Upper lobe of right lung (tissue), 1 donor: ENCODE data around the gene FBXL22. TPM values are rescaled to one million over a fixed set of nuclear protein-coding genes. Genes with fewer than 3 reads are reported as not detected.

Experiments used
- ATAC-seq: fragments of 200-7000 bp; cut with Tn5 transposase; one replicate; pipeline ENCODE4 v1.9.1; 2020; ENCODE audit warnings: mild to moderate bottlenecking, moderate library complexity
- DNase-seq: peaks from one replicate; pipeline ENCODE4 v3.0.0-alpha.2; 2020
- H3K27ac ChIP-seq: fragments of 200-600 bp; one replicate; pipeline ENCODE4 v1.8.0; 2022
- H3K27me3 ChIP-seq: fragments of 200-600 bp; one replicate; pipeline ENCODE4 v1.8.0; 2022; ENCODE audit warnings: mild to moderate bottlenecking
- H3K36me3 ChIP-seq: fragments of 200-600 bp; one replicate; pipeline ENCODE4 v1.8.0; 2022
- H3K4me1 ChIP-seq: fragments of 200-600 bp; one replicate; pipeline ENCODE4 v1.8.0; 2022
- H3K4me3 ChIP-seq: fragments of 200-600 bp; one replicate; pipeline ENCODE4 v1.8.0; 2022; ENCODE audit warnings: mild to moderate bottlenecking
- H3K9me3 ChIP-seq: fragments of 200-600 bp; one replicate; pipeline ENCODE4 v1.8.0; 2022
- intact Hi-C: fragments of 100-400 bp; cut with DNase I; formaldehyde crosslinking; loops from one replicate; pipeline ENCODE4 v1.11.0; 2022
- total RNA-seq: library from RNA; stranded (reverse); fragmentation: NEBNext Ultra II Directional; extraction: Animal tissue kit (Norgen Biotek cat#: 25700); gene quantifications from one replicate; pipeline ENCODE4 v1.2.1, GENCODE V29; 2021
- TF ChIP-seq, protein P1 (sequence below): fragments of 200-600 bp; IDR thresholded peaks from one replicate; pipeline ENCODE4 v1.8.0; 2022; ENCODE audit warnings: antibody characterized with exemption
- donor health status: DM: no; HTN: yes; CAD: no; lungs with severe emphysema.

FBXL22 gene
- total RNA-seq, 1 donor from 2014 or later: 0.98 TPM

DNA sequence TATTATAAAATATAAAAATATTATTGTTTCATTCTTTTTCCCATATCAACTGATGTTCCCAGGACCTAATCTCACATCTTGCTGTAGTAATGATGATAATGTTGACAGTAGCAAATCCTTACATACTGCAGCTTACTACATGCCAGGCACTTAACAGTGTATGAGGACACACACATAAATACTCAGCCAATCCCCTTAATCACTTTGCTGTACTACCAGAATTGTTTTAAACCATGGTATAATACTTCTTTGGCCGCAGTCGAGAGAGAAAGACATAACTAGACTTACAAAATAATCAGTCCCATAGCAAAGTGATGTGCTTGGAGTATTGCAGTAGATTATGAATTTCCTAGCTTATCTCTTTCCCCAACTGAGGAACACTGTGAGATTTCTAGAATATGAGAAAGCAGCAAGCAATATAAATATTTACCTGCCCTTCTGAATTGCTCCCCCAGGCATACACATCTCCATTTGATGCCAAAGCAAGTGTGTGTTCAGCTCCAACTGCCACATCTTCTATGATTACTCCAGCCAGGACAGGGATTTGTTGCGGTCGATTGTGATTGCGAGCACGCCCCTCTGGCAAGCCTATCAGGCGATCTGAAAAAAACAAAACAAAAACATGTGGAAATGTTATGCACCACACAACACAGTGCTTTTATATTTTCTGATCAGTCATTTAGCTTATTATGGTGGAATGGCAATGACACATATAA lies 33.0 kb downstream of the FBXL22 start:
- DNase-seq (no peak), ATAC-seq (no peak)
- Histone ChIP-seq H3K9me3 (no peaks in the 10 kb centered on the region), H3K27me3 (no peaks in the 10 kb centered on the region), H3K4me1 (no peaks in the 10 kb centered on the region), H3K27ac (no peak overlapping the region), H3K4me3 (no peak overlapping the region), H3K36me3 (peaks cover 100% of the 10 kb centered on the region)
- TF ChIP-seq, protein P1, sequence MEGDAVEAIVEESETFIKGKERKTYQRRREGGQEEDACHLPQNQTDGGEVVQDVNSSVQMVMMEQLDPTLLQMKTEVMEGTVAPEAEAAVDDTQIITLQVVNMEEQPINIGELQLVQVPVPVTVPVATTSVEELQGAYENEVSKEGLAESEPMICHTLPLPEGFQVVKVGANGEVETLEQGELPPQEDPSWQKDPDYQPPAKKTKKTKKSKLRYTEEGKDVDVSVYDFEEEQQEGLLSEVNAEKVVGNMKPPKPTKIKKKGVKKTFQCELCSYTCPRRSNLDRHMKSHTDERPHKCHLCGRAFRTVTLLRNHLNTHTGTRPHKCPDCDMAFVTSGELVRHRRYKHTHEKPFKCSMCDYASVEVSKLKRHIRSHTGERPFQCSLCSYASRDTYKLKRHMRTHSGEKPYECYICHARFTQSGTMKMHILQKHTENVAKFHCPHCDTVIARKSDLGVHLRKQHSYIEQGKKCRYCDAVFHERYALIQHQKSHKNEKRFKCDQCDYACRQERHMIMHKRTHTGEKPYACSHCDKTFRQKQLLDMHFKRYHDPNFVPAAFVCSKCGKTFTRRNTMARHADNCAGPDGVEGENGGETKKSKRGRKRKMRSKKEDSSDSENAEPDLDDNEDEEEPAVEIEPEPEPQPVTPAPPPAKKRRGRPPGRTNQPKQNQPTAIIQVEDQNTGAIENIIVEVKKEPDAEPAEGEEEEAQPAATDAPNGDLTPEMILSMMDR: no peak
- intact Hi-C loops: no loop called here

DNA sequence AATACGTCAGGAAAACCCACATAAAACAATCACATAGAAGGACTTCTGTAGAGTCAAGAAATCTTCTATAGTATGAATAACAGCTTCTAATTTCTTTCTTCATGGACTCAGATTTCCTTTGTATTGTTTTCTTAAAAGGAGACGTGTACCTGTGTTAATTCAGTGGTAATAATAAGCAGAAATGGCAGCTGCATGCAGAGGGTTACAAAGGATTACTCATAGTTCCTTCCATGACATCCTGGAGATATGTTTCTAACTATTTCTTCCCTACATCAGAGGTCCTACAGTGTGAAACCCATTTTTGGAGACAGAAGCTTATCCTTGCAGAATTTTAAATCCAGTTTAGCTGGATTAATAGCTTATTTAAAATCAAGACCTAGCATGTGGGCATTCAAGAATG lies 36.1 kb downstream of the FBXL22 start:
- Histone ChIP-seq H3K9me3 (no peaks in the 10 kb centered on the region), H3K36me3 (peaks cover 100% of the 10 kb centered on the region), H3K27me3 (no peaks in the 10 kb centered on the region), H3K4me3 (no peak overlapping the region), H3K4me1 (no peaks in the 10 kb centered on the region), H3K27ac (no peak overlapping the region)
- TF ChIP-seq, protein P1: no peak
- DNase-seq (no peak), ATAC-seq (no peak)
- intact Hi-C loops: no loop called here

DNA sequence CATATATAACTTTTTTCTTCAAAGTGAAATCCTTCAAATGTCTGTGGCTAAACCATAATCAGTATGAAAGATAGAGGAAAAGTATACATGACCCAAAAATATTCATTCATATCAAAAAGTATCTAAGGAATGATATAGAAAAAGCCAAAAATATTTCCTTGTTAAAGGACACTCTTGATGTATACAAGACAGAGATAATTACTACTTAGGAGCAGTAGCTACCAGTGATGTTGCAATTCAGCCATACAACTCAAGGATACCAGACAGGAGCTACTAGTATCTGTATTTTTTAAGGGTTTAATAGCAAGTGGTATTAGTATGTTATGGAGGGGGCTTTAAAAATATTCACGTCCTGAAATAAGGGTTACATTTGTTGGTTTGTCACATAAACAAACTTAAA lies 37.0 kb downstream of the FBXL22 start:
- Histone ChIP-seq H3K27me3 (no peaks in the 10 kb centered on the region), H3K4me1 (no peaks in the 10 kb centered on the region), H3K4me3 (no peak overlapping the region), H3K27ac (no peak overlapping the region), H3K9me3 (no peaks in the 10 kb centered on the region), H3K36me3 (peaks cover 100% of the 10 kb centered on the region)
- no peak for DNase-seq
- no peak for ATAC-seq
- intact Hi-C loops: no loop called here
- TF ChIP-seq, protein P1: no peak

DNA sequence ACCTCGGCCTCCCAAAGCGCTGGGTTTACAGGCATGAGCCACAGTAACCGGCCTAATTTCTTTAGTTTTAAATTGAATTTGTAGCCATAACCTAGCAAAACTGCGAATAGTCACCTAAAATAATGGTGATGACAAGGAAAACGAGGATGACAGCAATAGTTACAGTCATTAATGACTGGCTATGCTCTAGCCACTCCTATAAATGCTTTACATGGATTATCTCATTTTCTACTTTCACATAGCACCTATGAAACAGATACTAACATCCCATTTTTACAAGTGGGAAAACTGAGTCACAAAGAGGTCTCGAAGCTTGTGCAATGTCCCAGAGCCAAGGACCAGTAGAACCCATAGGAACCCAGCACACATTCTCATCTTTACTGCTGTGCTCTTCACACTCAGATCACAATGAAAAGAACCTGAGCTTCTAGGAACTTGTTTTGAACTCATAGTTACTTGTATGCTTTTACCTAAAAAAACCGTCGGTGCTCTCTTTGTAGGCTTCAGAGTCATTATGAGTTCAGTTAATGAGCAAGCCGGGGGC lies 39.4 kb downstream of the FBXL22 start:
- Histone ChIP-seq H3K27me3 (no peaks in the 10 kb centered on the region), H3K9me3 (no peaks in the 10 kb centered on the region), H3K27ac (no peak overlapping the region), H3K4me1 (no peaks in the 10 kb centered on the region), H3K4me3 (no peak overlapping the region), H3K36me3 (peaks cover 100% of the 10 kb centered on the region)
- TF ChIP-seq, protein P1: no peak
- DNase-seq (no peak), ATAC-seq (no peak)
- intact Hi-C loops: no loop called here

DNA sequence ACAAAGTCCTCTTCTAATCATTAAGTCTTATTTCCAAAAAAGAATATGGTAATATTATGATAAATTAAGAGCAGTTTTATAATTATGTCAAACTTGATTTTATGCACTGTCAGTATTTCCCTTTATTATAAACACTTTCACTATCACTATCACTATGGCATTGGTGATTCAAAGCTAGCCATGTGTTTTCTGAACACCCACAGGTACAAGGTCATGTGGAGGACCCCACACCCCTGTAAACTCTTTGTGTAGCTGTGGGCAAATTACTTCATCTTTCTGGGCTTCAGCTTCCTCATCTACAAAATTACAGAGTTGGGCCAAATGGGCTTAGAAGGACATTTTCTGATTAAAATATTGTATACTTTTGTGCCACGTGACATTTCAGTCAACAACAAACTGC lies 41.7 kb downstream of the FBXL22 start:
- Histone ChIP-seq H3K4me1 (no peaks in the 10 kb centered on the region), H3K9me3 (no peaks in the 10 kb centered on the region), H3K27me3 (no peaks in the 10 kb centered on the region), H3K4me3 (no peak overlapping the region), H3K36me3 (peaks cover 100% of the 10 kb centered on the region), H3K27ac (no peak overlapping the region)
- DNase-seq (no peak), ATAC-seq (no peak)
- intact Hi-C loops: no loop called here
- TF ChIP-seq, protein P1: no peak
